Measurements from ENCODE around the gene TYMP. TPM values are rescaled to one million over a fixed set of nuclear protein-coding genes. Genes with fewer than 3 reads are reported as not detected.

Gene TYMP
- total and polyA plus RNA-seq, 10 of the 15 experiments (the other 5 are each of a cell fraction or from before 2014, with no cell fraction given) = 0.42 to 57.8 (median 24.6) TPM

- peak; percentile 87 for TF ChIP-seq ZNF592 (IDR thresholded peaks at IDR 0.05)
- TF ChIP-seq RB1 (IDR thresholded peaks at IDR 0.05; ENCODE audit: borderline replicate concordance) = no peak
- TF ChIP-seq ZZZ3 (IDR thresholded peaks at IDR 0.05; ENCODE audit: control insufficient read depth, insufficient read length, low read depth) = no peak
- TF ChIP-seq NR2F1 (conservative IDR thresholded peaks at IDR 0.05) = peak; percentile 72
- TF ChIP-seq POLR2AphosphoS5 (IDR thresholded peaks at IDR 0.05; ENCODE audit: low read length) = peak; percentile 61
- TF ChIP-seq IRF5 (IDR thresholded peaks at IDR 0.05; ENCODE audit: borderline replicate concordance) = no peak
- TF ChIP-seq RELB (IDR thresholded peaks at IDR 0.05; ENCODE audit: low read depth) = no peak
- no peak for TF ChIP-seq JUNB (IDR thresholded peaks at IDR 0.05)
- TF ChIP-seq NKRF (conservative IDR thresholded peaks at IDR 0.05) = peak; percentile 72
- TF ChIP-seq BHLHE40 (IDR thresholded peaks at IDR 0.05; ENCODE audit: borderline replicate concordance in 1 of 2, low read depth in 2 of 2, low read length in 1 of 2) = peak; percentile 8 to 70; a peak in 2 of 4 replicates
- no peak for TF ChIP-seq BMI1 (IDR thresholded peaks at IDR 0.05; ENCODE audit: borderline replicate concordance)
- no peak for TF ChIP-seq REST (IDR thresholded peaks at IDR 0.05; ENCODE audit: low read depth, low read length)
- TF ChIP-seq WRNIP1 (IDR thresholded peaks at IDR 0.05; ENCODE audit: borderline replicate concordance, low read depth, low read length) = no peak
These were observed 3.5 kb downstream of the TYMP start (continued) for GRCh38 chr22:50526108-50526833.
